Posterior vena cava (tissue), 2 donors: Measurements from ENCODE around the gene NTM. TPM values are rescaled to one million over a fixed set of nuclear protein-coding genes. Genes with fewer than 3 reads are reported as not detected.
"Not testable (repeated sequence)": the region's sequence is repeated elsewhere in the genome, so short reads cannot be mapped to it uniquely, and the experiment has no call there.

ENCODE experiments used
- DNase-seq: peaks from one replicate; pipeline ENCODE4 v3.0.0-alpha.2; 2020; ENCODE audit warnings: low spot score
- intact Hi-C, 2 donors: fragments of 100-400 bp; cut with DNase I; formaldehyde crosslinking; loops; one replicate each; pipeline versions ENCODE4 v1.14.1 to v1.14.2; 2022 to 2023
- total RNA-seq, 2 donors: library from RNA; stranded (reverse); fragmentation: NEBNext Ultra II Directional; extraction: Animal tissue kit (Norgen Biotek cat#: 25700); gene quantifications; one replicate each; pipeline ENCODE4 v1.2.1, GENCODE V29; 2021
- donor health status: DM: yes; HTN: yes; CAD: no.
- donor health status: DM: yes; HTN: yes; CAD: no.

NTM gene
- total RNA-seq, 2 donors from 2014 or later, result 8.2 to 16.1 TPM

GRCh38 chr11:131666617-131667016 lies 296.2 kb downstream of the NTM start:
- intact Hi-C loops, result no loop called here
- DNase-seq, result no peak

GRCh38 chr11:131667566-131667965 lies 297.2 kb downstream of the NTM start:
- intact Hi-C loops, result no loop called here
- no peak for DNase-seq

- DNase-seq, result peak; percentile 81
- intact Hi-C loops, result no loop called here
These were observed 298.3 kb downstream of the NTM start for GRCh38 chr11:131668500-131669400.

- DNase-seq, result peak; percentile 57
- intact Hi-C loops, result no loop called here
These were observed 299.0 kb downstream of the NTM start for GRCh38 chr11:131669401-131669780.

GRCh38 chr11:131670876-131671275 lies 300.5 kb downstream of the NTM start:
- intact Hi-C loops, result loop anchor here in 1 of 2 donors (10.0 kb wide), 1 partner anchor 606 kb away; no protein-coding TSS in a partner anchor
- DNase-seq, result peak; percentile 51

GRCh38 chr11:131671320-131671719 lies 300.9 kb downstream of the NTM start:
- peak; percentile 53 for DNase-seq
- intact Hi-C loops, result loop anchor here in 1 of 2 donors (10.0 kb wide), 1 partner anchor 607 kb away; no protein-coding TSS in a partner anchor

- intact Hi-C loops, result loop anchor here in 1 of 2 donors (10.0 kb wide), 1 partner anchor 607 kb away; no protein-coding TSS in a partner anchor
- no peak for DNase-seq
These were observed 301.3 kb downstream of the NTM start for GRCh38 chr11:131671734-131672133.

GRCh38 chr11:131672191-131672590 lies 301.8 kb downstream of the NTM start:
- DNase-seq, result peak; percentile 74
- intact Hi-C loops, result loop anchor here in 1 of 2 donors (10.0 kb wide), 1 partner anchor 607 kb away; no protein-coding TSS in a partner anchor

GRCh38 chr11:131674051-131674755 lies 303.8 kb downstream of the NTM start:
- intact Hi-C loops, result loop anchor here in 1 of 2 donors (10.0 kb wide), 1 partner anchor 609 kb away; no protein-coding TSS in a partner anchor
- DNase-seq, result peak; percentile 92

- DNase-seq, result no peak
- intact Hi-C loops, result loop anchor here in 1 of 2 donors (10.0 kb wide), 1 partner anchor 611 kb away; no protein-coding TSS in a partner anchor
These were observed 304.9 kb downstream of the NTM start for GRCh38 chr11:131675121-131675888.

- intact Hi-C loops, result loop anchor here in 1 of 2 donors (10.0 kb wide), 1 partner anchor 613 kb away; no protein-coding TSS in a partner anchor
- DNase-seq, result peak; percentile 72
These were observed 307.5 kb downstream of the NTM start for GRCh38 chr11:131677828-131678470.

GRCh38 chr11:131678658-131679340 lies 308.4 kb downstream of the NTM start:
- intact Hi-C loops, result loop anchor here in 1 of 2 donors (10.0 kb wide), 1 partner anchor 614 kb away; no protein-coding TSS in a partner anchor
- peak; percentile 58 for DNase-seq

- intact Hi-C loops, result not testable (repeated sequence)
- DNase-seq, result peak; percentile 50
These were observed 310.0 kb downstream of the NTM start for GRCh38 chr11:131680448-131680847.

GRCh38 chr11:131681920-131682319 lies 311.5 kb downstream of the NTM start:
- no peak for DNase-seq
- intact Hi-C loops, result no loop called here

- DNase-seq, result no peak
- intact Hi-C loops, result no loop called here
These were observed 312.1 kb downstream of the NTM start for GRCh38 chr11:131682373-131683015.

- no peak for DNase-seq
- intact Hi-C loops, result no loop called here
These were observed 312.7 kb downstream of the NTM start for GRCh38 chr11:131683131-131683530.

- no peak for DNase-seq
- intact Hi-C loops, result no loop called here
These were observed 313.3 kb downstream of the NTM start for GRCh38 chr11:131683666-131684065.
